Panc1 (cell line): ENCODE data around the gene KCNJ14.

Experiments
- POLR2AphosphoS5 ChIP-seq: IDR thresholded peaks from 2 replicates; pipeline ENCODE4 v1.6.1; 2012; ENCODE audit warnings: mild to moderate bottlenecking, low read depth, low read length, moderate library complexity
- SIN3A ChIP-seq: IDR thresholded peaks from 2 replicates; pipeline ENCODE4 v1.6.1; 2012; ENCODE audit warnings: low read depth, mild to moderate bottlenecking, low read length, moderate library complexity, borderline replicate concordance; ENCODE audit not compliant: insufficient read depth
- TF ChIP-seq, protein P1 (sequence below): fragments of 450-650 bp; IDR thresholded peaks from 2 replicates; pipeline ENCODE4 v1.5.1; 2017; ENCODE audit warnings: mild to moderate bottlenecking

DNA sequence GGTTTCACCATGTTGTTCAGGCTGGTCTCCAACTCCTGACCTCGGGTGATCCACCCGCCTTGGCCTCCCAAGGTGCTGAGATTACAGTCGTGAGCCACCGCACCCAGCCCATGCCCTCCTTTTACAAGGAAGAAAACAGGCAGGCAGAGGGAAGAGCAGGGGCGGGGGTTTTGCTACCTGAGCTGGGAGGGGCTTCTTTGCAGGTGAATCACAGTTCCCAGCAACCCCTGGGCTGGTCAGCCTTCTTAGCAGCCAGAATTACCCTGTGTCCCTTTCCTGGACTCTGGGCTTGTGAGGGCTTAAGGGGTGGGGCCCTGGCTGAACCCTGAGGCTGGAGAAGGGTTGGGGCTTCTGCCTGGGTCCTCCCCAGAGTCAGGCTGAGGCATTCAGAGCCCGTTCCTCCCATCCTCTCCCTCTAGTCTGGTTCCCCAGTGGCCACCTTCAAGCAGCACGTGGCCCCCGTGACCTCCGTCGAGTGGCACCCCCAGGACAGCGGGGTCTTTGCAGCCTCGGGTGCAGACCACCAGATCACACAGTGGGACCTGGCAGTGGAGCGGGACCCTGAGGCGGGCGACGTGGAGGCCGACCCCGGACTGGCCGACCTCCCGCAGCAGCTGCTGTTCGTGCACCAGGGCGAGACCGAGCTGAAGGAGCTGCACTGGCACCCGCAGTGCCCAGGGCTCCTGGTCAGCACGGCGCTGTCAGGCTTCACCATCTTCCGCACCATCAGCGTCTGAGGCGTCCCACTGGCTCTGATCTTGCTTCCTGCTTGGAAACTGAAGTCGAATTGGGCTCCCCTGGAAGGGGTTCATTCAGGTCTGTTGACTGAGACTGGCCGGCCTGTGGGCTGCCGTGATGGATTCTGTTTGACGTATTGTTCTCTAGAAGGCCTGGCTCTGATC, 2.8 kb upstream of the KCNJ14 start:
- TF ChIP-seq, protein P1, sequence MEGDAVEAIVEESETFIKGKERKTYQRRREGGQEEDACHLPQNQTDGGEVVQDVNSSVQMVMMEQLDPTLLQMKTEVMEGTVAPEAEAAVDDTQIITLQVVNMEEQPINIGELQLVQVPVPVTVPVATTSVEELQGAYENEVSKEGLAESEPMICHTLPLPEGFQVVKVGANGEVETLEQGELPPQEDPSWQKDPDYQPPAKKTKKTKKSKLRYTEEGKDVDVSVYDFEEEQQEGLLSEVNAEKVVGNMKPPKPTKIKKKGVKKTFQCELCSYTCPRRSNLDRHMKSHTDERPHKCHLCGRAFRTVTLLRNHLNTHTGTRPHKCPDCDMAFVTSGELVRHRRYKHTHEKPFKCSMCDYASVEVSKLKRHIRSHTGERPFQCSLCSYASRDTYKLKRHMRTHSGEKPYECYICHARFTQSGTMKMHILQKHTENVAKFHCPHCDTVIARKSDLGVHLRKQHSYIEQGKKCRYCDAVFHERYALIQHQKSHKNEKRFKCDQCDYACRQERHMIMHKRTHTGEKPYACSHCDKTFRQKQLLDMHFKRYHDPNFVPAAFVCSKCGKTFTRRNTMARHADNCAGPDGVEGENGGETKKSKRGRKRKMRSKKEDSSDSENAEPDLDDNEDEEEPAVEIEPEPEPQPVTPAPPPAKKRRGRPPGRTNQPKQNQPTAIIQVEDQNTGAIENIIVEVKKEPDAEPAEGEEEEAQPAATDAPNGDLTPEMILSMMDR, result no peak
- TF ChIP-seq POLR2AphosphoS5, result no peak
- TF ChIP-seq SIN3A, result no peak
